Measurements from ENCODE around the gene FGF3.

DNA sequence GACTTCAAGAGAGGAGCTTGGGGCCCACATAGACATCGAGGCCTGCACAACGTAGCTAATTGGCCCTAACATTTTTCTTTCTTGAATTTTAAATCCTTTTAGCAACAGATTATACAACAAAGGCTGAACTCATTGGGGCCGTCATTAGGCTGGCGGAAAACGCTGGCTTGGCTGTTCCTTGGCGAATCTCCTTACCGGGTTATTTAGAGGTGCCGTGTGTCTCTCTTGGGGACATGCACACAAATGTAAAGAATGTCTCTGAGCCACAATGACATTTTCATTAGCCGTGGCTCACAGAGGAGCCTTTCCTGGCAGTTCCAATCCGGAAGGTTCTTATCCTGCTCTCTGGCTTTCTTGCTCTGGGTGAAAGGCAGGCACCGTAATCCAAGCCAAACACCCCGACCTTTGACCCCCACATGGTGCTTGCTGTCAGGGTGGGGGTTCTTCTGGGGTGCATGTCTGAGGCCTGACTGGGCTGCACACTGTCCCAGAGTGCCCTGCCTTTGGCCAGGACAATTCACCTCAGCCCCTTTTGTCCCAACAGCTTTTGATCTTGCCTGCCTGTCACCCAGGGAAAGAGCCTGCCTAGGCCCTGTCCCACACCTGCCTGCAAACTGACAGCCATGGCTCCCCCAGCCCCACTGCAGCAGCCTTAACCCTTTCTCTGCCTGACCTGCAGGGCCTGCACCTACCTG is 9.2 kb upstream of the FGF3 start:
- no peak for TF ChIP-seq EZH2 (IDR thresholded peaks at IDR 0.05; ENCODE audit: borderline replicate concordance, control insufficient read depth, low read depth, low read length)
- no peak for TF ChIP-seq POLR2AphosphoS5 (IDR thresholded peaks at IDR 0.05; ENCODE audit: low read length)
- TF ChIP-seq, protein P1, sequence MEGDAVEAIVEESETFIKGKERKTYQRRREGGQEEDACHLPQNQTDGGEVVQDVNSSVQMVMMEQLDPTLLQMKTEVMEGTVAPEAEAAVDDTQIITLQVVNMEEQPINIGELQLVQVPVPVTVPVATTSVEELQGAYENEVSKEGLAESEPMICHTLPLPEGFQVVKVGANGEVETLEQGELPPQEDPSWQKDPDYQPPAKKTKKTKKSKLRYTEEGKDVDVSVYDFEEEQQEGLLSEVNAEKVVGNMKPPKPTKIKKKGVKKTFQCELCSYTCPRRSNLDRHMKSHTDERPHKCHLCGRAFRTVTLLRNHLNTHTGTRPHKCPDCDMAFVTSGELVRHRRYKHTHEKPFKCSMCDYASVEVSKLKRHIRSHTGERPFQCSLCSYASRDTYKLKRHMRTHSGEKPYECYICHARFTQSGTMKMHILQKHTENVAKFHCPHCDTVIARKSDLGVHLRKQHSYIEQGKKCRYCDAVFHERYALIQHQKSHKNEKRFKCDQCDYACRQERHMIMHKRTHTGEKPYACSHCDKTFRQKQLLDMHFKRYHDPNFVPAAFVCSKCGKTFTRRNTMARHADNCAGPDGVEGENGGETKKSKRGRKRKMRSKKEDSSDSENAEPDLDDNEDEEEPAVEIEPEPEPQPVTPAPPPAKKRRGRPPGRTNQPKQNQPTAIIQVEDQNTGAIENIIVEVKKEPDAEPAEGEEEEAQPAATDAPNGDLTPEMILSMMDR (IDR thresholded peaks at IDR 0.05 in 2 of 3, conservative IDR thresholded peaks at IDR 0.05 in 1 of 3; ENCODE audit: control insufficient read depth in 2 of 3, extremely low read depth in 1 of 3, insufficient read depth in 1 of 3, low read depth in 3 of 3, low read length in 3 of 3), result no peak
- no peak for TF ChIP-seq KAT2A (conservative IDR thresholded peaks at IDR 0.05; ENCODE audit: control insufficient read depth, low read depth, low read length)
- TF ChIP-seq CBX3 (IDR thresholded peaks at IDR 0.05; ENCODE audit: borderline replicate concordance, low read depth), result no peak
- no peak for TF ChIP-seq POLR2A (IDR thresholded peaks at IDR 0.05; ENCODE audit: low read depth, low read length)
- TF ChIP-seq SMAD1 (IDR thresholded peaks at IDR 0.05; ENCODE audit: low read depth, partially characterized antibody), result no peak
- TF ChIP-seq, protein P2, sequence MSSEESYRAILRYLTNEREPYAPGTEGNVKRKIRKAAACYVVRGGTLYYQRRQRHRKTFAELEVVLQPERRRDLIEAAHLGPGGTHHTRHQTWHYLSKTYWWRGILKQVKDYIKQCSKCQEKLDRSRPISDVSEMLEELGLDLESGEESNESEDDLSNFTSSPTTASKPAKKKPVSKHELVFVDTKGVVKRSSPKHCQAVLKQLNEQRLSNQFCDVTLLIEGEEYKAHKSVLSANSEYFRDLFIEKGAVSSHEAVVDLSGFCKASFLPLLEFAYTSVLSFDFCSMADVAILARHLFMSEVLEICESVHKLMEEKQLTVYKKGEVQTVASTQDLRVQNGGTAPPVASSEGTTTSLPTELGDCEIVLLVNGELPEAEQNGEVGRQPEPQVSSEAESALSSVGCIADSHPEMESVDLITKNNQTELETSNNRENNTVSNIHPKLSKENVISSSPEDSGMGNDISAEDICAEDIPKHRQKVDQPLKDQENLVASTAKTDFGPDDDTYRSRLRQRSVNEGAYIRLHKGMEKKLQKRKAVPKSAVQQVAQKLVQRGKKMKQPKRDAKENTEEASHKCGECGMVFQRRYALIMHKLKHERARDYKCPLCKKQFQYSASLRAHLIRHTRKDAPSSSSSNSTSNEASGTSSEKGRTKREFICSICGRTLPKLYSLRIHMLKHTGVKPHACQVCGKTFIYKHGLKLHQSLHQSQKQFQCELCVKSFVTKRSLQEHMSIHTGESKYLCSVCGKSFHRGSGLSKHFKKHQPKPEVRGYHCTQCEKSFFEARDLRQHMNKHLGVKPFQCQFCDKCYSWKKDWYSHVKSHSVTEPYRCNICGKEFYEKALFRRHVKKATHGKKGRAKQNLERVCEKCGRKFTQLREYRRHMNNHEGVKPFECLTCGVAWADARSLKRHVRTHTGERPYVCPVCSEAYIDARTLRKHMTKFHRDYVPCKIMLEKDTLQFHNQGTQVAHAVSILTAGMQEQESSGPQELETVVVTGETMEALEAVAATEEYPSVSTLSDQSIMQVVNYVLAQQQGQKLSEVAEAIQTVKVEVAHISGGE (CRISPR knock-in tag; IDR thresholded peaks at IDR 0.05), result no peak
